OCI-LY3 (cell line): Measurements from ENCODE around the gene AAMP.

Experiments used
- H2AFZ ChIP-seq: fragments of 200-600, 300-600 bp; shearing (Covaris generic); 2 replicates; pipeline ENCODE4 v1.6.0; 2014; ENCODE audit warnings: antibody characterized with exemption, low read depth, low read length
- H3K27ac ChIP-seq: fragments of 200-600, 300-600 bp; sonication (generic); 2 replicates; pipeline ENCODE4 v1.5.1; 2014; ENCODE audit warnings: mild to moderate bottlenecking, low read length, moderate library complexity, mixed read lengths
- H3K27me3 ChIP-seq: fragments of 200-600, 300-600 bp; sonication (generic); 2 replicates; pipeline ENCODE4 v1.6.1; 2014; ENCODE audit warnings: low read depth, low read length, mixed read lengths
- H3K36me3 ChIP-seq: fragments of 200-600, 300-600 bp; sonication (generic); replicated peaks from 2 replicates; pipeline ENCODE3; 2014; ENCODE audit warnings: low read depth, low read length, mixed read lengths
- H3K4me1 ChIP-seq: fragments of 300-600, 200-600 bp; sonication (generic); 2 replicates; pipeline ENCODE4 v1.6.1; 2014; ENCODE audit warnings: low read length, mixed read lengths
- H3K4me2 ChIP-seq: fragments of 200-600, 300-600 bp; sonication (generic); 2 replicates; pipeline ENCODE4 v1.6.1; 2014; ENCODE audit warnings: low read length, mixed read lengths
- H3K4me3 ChIP-seq: fragments of 300-600, 200-600 bp; sonication (generic); 2 replicates; pipeline ENCODE4 v1.5.1; 2014; ENCODE audit warnings: antibody characterized with exemption, mild to moderate bottlenecking, low read length, moderate library complexity
- H3K79me2 ChIP-seq: fragments of 300-600, 200-600 bp; shearing (Covaris generic); 2 replicates; pipeline ENCODE4 v1.6.1; 2014; ENCODE audit warnings: mild to moderate bottlenecking, low read length, mixed read lengths
- H3K9ac ChIP-seq: fragments of 300-600, 200-600 bp; shearing (Covaris generic); 2 replicates; pipeline ENCODE4 v1.6.0; 2014; ENCODE audit warnings: mild to moderate bottlenecking, low read length, moderate library complexity
- H3K9me3 ChIP-seq: fragments of 200-600, 300-600 bp; shearing (Covaris generic); 2 replicates; pipeline ENCODE4 v1.6.1; 2014; ENCODE audit warnings: low read length, mixed read lengths; ENCODE audit not compliant: insufficient read depth
- H4K20me1 ChIP-seq: fragments of 200-600, 300-600 bp; sonication (generic); 2 replicates; pipeline ENCODE4 v1.6.1; 2016; ENCODE audit warnings: low read length, mixed read lengths; ENCODE audit not compliant: insufficient read depth
- CTCF ChIP-seq: fragments of 200-600, 300-600 bp; sonication (generic); IDR thresholded peaks from 2 replicates; pipeline ENCODE4 v1.5.1; 2014; ENCODE audit warnings: antibody characterized with exemption, low read length, low read depth
- EZH2phosphoT487 ChIP-seq: fragments of 200-600 bp; shearing (Covaris generic); IDR thresholded peaks from 2 replicates; pipeline ENCODE4 v1.6.1; 2018; ENCODE audit warnings: antibody characterized with exemption, mixed run types, low read depth

The AAMP gene

GRCh38 chr2:218262631-218263586 lies 7.0 kb downstream of the AAMP start:
- Histone ChIP-seq H3K27me3 (no peaks in the 10 kb centered on the region), H4K20me1 (no peaks in the 10 kb centered on the region), H3K36me3 (no peaks in the 10 kb centered on the region), H3K4me1 (peaks cover 24% of the 10 kb centered on the region), H3K4me3 (no peak overlapping the region), H3K79me2 (no peaks in the 10 kb centered on the region), H3K9me3 (no peaks in the 10 kb centered on the region), H3K9ac (no peak overlapping the region), H3K27ac (no peak overlapping the region), H3K4me2 (no peak overlapping the region), H2AFZ (no peak overlapping the region)
- TF ChIP-seq CTCF (no peak), EZH2phosphoT487 (no peak)

DNA sequence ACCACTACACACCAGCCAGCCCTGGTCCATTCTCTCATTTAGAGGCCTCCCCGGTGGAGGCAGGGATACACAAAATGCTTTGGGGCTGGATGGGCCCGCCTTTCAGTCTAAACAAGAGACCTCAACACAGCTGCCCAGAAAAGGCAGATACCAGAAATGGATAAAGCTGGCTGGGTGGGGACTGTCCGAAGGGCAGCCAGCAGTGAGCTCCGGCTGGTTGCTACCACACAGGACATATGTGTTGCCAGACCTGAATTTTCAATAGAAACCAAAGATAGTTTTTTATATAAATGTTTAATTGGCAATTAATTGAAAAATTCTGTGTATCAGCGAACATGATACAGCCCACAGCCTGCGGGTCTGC lies 7.7 kb downstream of the AAMP start:
- Histone ChIP-seq H3K36me3 (no peaks in the 10 kb centered on the region), H3K4me1 (peaks cover 31% of the 10 kb centered on the region), H3K79me2 (no peaks in the 10 kb centered on the region), H2AFZ (no peak overlapping the region), H3K4me3 (no peak overlapping the region), H3K27ac (no peak overlapping the region), H3K9me3 (no peaks in the 10 kb centered on the region), H3K4me2 (no peak overlapping the region), H4K20me1 (no peaks in the 10 kb centered on the region), H3K27me3 (no peaks in the 10 kb centered on the region), H3K9ac (no peak overlapping the region)
- TF ChIP-seq CTCF (no peak), EZH2phosphoT487 (no peak)

DNA sequence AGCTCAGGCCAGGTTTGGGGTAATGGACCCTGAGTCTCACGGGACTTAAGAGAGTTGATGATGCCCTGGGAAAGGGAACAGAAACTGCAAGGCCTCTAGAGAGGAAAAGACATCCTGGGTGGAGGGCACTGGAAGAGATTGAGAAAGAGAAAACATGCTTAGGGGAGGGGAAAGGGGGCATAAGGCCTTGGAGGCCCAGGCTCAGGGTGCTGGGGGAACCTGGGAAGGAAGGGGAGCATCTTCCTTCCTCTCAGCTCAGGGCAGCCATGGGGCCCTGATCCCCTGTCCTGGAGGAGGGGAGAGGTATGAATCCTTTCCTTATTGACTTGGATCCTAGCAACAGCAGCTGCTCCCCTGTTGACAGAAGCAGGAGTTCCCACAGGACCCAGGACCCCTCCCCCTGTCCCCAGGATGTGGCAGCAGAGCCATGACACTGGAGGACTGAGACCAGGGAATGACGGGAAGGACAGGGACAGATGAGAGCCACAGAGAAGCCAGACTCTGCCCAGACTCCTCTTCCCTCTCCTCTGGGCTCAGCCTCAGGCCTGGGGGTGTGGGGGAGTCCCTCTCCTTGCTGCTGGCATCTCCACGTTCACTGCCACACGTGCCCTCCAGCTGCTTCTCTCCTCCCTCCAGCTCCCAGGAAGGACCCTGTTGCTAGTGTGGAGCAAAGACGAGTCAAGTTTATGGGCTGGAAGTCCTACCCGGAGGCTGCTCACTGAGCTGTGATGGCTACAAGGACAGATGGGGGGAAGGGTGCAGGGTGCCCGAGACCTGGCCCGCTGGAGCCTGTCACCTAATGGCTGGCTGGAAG lies 8.3 kb downstream of the AAMP start:
- Histone ChIP-seq H3K36me3 (no peaks in the 10 kb centered on the region), H3K4me3 (no peak overlapping the region), H3K4me2 (peak overlapping the region; percentile 29), H4K20me1 (0 out of 2 replicates have a peak, but pooled peaks cover 5% of the 10 kb centered on the region), H3K27me3 (no peaks in the 10 kb centered on the region), H3K79me2 (no peaks in the 10 kb centered on the region), H3K27ac (no peak overlapping the region), H3K9me3 (no peaks in the 10 kb centered on the region), H3K9ac (no peak overlapping the region), H2AFZ (no peak overlapping the region), H3K4me1 (peaks cover 37% of the 10 kb centered on the region)
- TF ChIP-seq EZH2phosphoT487 (no peak), CTCF (no peak)
